Adrenal gland (tissue), 5 donors: ENCODE measurements around the gene MTHFD2.

Experiments used
- POLR2A ChIP-seq, 2 donors: fragments of 450-650 bp; IDR thresholded peaks; one replicate each; pipeline ENCODE4 v1.6.1; 2017; ENCODE audit warnings: antibody characterized with exemption in 2 of 2, mild to moderate bottlenecking in 2 of 2, moderate library complexity in 1 of 2
- TF ChIP-seq, protein P1 (sequence below), 6 experiments: fragments of 450-650 bp in 4 of 6; fragments of 200-600 bp in 2 of 6; sonication (generic) in 1 of 6; IDR thresholded peaks; 1 replicate in 5 of 6; 2 replicates in 1 of 6; pipeline versions ENCODE4 v1.5.1 to v1.8.0; 2016 to 2021; ENCODE audit warnings: antibody characterized with exemption in 6 of 6, mild to moderate bottlenecking in 2 of 6, moderate library complexity in 1 of 6
- donor health status: DM: no; HTN: no; CAD: no.

DNA sequence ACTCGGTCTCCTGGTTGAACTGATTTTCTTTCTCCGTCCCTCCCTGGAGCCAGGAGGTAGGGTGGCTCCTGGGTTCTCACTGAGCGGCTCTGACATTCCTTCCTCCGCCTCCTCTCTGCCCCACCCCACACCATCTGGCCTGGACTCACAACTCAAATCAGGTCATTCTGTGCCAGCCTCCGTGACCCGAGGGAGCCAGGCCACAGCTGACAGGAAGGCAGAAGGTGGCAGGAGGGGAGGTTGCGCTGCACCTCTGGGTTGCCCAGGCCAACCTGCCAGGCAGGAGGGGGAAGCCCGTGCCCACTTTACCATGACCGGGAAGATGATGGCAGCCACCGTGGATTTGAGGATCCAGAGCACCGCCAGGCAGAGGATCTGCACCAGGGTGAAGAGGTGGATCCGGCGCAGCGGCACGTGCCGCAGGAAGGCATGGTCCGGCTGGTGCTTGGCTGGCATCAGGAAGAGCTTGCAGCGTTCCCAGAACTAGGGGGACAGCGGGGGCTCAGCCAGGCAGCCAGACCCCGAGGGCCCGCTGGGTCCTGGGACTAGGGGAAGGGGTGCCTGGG is 28.3 kb downstream of the MTHFD2 start:
- TF ChIP-seq, protein P1, sequence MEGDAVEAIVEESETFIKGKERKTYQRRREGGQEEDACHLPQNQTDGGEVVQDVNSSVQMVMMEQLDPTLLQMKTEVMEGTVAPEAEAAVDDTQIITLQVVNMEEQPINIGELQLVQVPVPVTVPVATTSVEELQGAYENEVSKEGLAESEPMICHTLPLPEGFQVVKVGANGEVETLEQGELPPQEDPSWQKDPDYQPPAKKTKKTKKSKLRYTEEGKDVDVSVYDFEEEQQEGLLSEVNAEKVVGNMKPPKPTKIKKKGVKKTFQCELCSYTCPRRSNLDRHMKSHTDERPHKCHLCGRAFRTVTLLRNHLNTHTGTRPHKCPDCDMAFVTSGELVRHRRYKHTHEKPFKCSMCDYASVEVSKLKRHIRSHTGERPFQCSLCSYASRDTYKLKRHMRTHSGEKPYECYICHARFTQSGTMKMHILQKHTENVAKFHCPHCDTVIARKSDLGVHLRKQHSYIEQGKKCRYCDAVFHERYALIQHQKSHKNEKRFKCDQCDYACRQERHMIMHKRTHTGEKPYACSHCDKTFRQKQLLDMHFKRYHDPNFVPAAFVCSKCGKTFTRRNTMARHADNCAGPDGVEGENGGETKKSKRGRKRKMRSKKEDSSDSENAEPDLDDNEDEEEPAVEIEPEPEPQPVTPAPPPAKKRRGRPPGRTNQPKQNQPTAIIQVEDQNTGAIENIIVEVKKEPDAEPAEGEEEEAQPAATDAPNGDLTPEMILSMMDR (IDR thresholded peaks at IDR 0.05): no peak
- TF ChIP-seq POLR2A (IDR thresholded peaks at IDR 0.05): no peak
